ENCODE data around the gene CDC26.

GRCh38 chr9:113322671-113323070 lies 47.3 kb upstream of the CDC26 start:
- TF ChIP-seq EZH2phosphoT487 (IDR thresholded peaks at IDR 0.05; ENCODE audit: insufficient read depth, low read depth) (no peak), EZH2 (IDR thresholded peaks at IDR 0.05; ENCODE audit: insufficient read depth, poor library complexity, severe bottlenecking) (no peak)
